ENCODE measurements around the gene TTN. TPM values are rescaled to one million over a fixed set of nuclear protein-coding genes. Genes with fewer than 3 reads are reported as not detected.

Gene TTN
- total and polyA plus RNA-seq, 2 of the 8 experiments (the other 6 are each of a cell fraction or from before 2014, with no cell fraction given), result 0.30 to 9.7 TPM

- Histone ChIP-seq H3K4me2 (ENCODE audit: insufficient read depth in 1 of 2, low read depth in 2 of 2, low read length in 2 of 2) (no peak overlapping the region), H4K91ac (replicated peaks; ENCODE audit: insufficient read length, low read length) (no peak overlapping the region), H3K4me3 (ENCODE audit: extremely low read depth in 1 of 4, insufficient read depth in 2 of 4, low read depth in 3 of 4, low read length in 4 of 4) (no peak overlapping the region), H3K4me1 (replicated peaks in 1 of 4; ENCODE audit: control insufficient read depth in 3 of 4, insufficient read depth in 4 of 4, low read length in 3 of 4) (no peaks in the 10 kb centered on the region), H3K9me3 (ENCODE audit: insufficient read depth in 2 of 2, low read depth in 1 of 2, low read length in 1 of 2) (no peaks in the 10 kb centered on the region), H3K79me1 (ENCODE audit: low read depth, low read length) (no peaks in the 10 kb centered on the region), H2BK5ac (ENCODE audit: low read depth, low read length) (no peak overlapping the region), H2BK12ac (ENCODE audit: low read depth, low read length) (no peak overlapping the region), H3K27me3 (replicated peaks in 1 of 4; ENCODE audit: control insufficient read depth in 3 of 4, extremely low read depth in 1 of 4, insufficient read depth in 3 of 4, low read length in 3 of 4) (no peaks in the 10 kb centered on the region), H3K14ac (ENCODE audit: insufficient read length) (no peak overlapping the region), H4K5ac (ENCODE audit: insufficient read length, low read depth, low read length) (no peak overlapping the region), H3K4ac (replicated peaks; ENCODE audit: insufficient read length, low read depth, low read length) (no peak overlapping the region), H2AK5ac (ENCODE audit: low read depth, low read length) (no peak overlapping the region), H3K23me2 (ENCODE audit: low read depth, low read length) (no peaks in the 10 kb centered on the region), H3K23ac (ENCODE audit: insufficient read length) (no peak overlapping the region), H3K36me3 (ENCODE audit: control insufficient read depth in 2 of 4, insufficient read depth in 4 of 4, low read length in 3 of 4) (peaks cover 0 to 4% (median 2%) of the 10 kb centered on the region in 4 experiments; a peak in 2 of 8 replicates), H2BK15ac (ENCODE audit: low read length) (no peak overlapping the region), H2BK20ac (ENCODE audit: low read length) (no peak overlapping the region), H4K8ac (ENCODE audit: extremely low read depth, insufficient read depth, low read length) (no peak overlapping the region), H3K27ac (ENCODE audit: low read depth, low read length) (no peak overlapping the region), H3K9ac (replicated peaks in 1 of 4; ENCODE audit: extremely low read depth in 1 of 4, low read depth in 3 of 4, low read length in 3 of 4) (no peak overlapping the region), H3K18ac (ENCODE audit: extremely low read depth, low read length) (no peak overlapping the region), H4K20me1 (replicated peaks in 1 of 2; ENCODE audit: control insufficient read depth in 1 of 2, insufficient read depth in 2 of 2, low read length in 2 of 2) (no peaks in the 10 kb centered on the region), H2AFZ (ENCODE audit: low read length) (no peak overlapping the region), H3K56ac (replicated peaks; ENCODE audit: insufficient read length, low read depth, low read length) (no peak overlapping the region), H2BK120ac (replicated peaks; ENCODE audit: low read depth, low read length) (no peak overlapping the region), H3K79me2 (ENCODE audit: control insufficient read depth in 1 of 2, insufficient read depth in 2 of 2, low read length in 2 of 2) (no peaks in the 10 kb centered on the region)
- CTCF ChIA-PET (ENCODE audit: partially characterized antibody), result interaction anchor here (1.0 kb wide), 1 partner anchor 9 kb away, joined by 5 read pairs; no protein-coding TSS in a partner anchor
- POLR2A ChIA-PET (ENCODE audit: partially characterized antibody), result no interaction called here
- WGBS, 2 experiments (ENCODE audit: extremely low coverage in 1 of 2, insufficient coverage in 1 of 2, insufficient read length in 1 of 2, insufficient replicate concordance in 2 of 2, low coverage in 1 of 2, low lambda C conversion rate in 2 of 2, missing lambda C conversion rate in 1 of 2), result 94% methylated on average over 2 of the region's 2 CpGs; no CpG with 5 or more reads in 1 of the 2 experiments
- FAIRE-seq (no peak), DNase-seq (ENCODE audit: low read depth in 1 of 2, low spot score in 2 of 2) (no peak)
- TF ChIP-seq FOSL1 (IDR thresholded peaks at IDR 0.05; ENCODE audit: insufficient read depth, low read depth, low read length) (no peak), RXRA (IDR thresholded peaks at IDR 0.05; ENCODE audit: insufficient read depth, low read depth, low read length) (no peak), GTF2F1 (IDR thresholded peaks at IDR 0.05; ENCODE audit: borderline replicate concordance, low read depth, low read length) (no peak), PHF8 (conservative IDR thresholded peaks at IDR 0.05; ENCODE audit: low read depth, low read length) (no peak), SP2 (IDR thresholded peaks at IDR 0.05; ENCODE audit: low read length) (no peak), POU5F1 (IDR thresholded peaks at IDR 0.05; ENCODE audit: low read depth, low read length) (no peak), TAF7 (optimal IDR thresholded peaks at IDR 0.05; ENCODE audit: borderline replicate concordance, low read depth, low read length) (no peak)
Measured at GRCh38 chr2:178770518-178770917, 36.7 kb downstream of the TTN start.

Measured in H1 (cell line).